CD4-positive, alpha-beta T cell treated with Interleukin-6 for 4 hours (primary cell): ENCODE data around the gene EIF6.
"Not testable (repeated sequence)": the region's sequence is repeated elsewhere in the genome, so short reads cannot be mapped to it uniquely, and the experiment has no call there.

Experiments
- DNase-seq: peaks from one replicate; pipeline ENCODE4 v3.0.0-alpha.2; 2020; ENCODE audit warnings: mixed read lengths

EIF6 gene

GRCh38 chr20:35284267-35284991 is at the start of gene EIF6:
TSS of gene EIF6 (minus strand) at chr20:35284772. CDS start at chr20:35284487, 285 bp downstream.
- peak; percentile 78 for DNase-seq

- DNase-seq: no peak
These were observed 49.0 kb upstream of the EIF6 start for GRCh38 chr20:35333606-35334005.

- no peak for DNase-seq
These were observed 48.1 kb upstream of the EIF6 start for GRCh38 chr20:35332540-35333200.

DNA sequence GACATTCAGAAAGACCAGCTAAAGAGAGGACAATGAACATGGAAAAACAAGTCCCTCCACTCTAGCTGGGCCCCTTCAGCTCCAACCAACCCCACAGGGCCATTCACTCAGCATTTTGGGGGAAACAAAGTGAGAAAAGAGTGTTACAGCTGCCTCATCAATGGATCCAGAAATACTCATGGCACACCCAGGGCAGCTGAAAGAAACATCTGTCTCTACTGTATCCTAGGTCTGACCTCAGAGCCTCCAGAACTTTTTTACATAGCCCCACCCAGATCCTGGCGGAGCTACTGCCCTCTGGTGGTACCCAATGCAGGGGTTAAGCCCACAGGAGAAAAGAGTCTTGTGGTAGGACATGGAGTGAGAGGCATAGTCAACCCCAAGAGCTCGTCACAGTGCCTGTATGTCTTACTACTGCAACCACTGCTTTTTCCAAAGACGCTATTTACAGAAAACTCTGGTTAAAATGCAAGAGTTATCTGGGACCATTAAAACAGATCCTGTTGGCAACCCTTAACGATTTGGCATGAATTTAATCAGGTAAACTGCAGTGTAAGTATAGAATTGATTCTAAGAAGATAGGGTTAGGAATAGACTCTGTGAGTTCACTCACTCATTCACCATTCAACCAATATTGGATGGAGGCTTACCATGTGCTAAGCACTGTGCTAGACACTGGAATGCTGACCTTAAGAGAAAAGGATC is 45.0 kb upstream of the EIF6 start:
- DNase-seq: peak; percentile 33

- DNase-seq: no peak
These were observed 44.1 kb upstream of the EIF6 start for GRCh38 chr20:35328689-35329088.

DNA sequence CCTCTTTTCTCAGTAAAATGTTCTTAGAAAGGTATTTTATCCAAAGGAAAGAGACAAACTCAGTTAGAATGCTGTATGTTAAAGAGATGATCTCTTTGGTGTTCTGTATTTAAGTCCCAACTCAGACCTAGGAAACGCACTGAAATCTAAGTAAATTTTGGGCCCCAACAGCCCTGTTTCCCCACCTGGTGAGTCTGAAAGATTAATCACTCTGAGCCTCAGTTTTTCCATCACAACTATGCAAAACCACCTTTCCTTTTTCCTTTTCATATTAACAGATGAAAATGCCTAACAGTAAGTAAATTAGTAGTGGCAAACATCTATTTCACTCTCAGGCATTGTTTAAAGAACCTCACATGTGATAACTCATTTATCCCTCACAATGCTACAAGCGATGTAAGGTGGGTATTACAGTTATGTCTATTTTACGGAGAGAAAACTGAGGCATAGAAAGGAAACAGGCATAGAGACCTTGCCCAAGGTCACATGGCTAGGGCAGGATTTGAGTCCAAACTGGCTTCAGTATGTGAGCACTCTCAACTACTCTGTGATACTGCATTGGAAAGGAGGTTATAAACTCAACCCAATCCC is 43.6 kb upstream of the EIF6 start:
- DNase-seq: no peak

DNA sequence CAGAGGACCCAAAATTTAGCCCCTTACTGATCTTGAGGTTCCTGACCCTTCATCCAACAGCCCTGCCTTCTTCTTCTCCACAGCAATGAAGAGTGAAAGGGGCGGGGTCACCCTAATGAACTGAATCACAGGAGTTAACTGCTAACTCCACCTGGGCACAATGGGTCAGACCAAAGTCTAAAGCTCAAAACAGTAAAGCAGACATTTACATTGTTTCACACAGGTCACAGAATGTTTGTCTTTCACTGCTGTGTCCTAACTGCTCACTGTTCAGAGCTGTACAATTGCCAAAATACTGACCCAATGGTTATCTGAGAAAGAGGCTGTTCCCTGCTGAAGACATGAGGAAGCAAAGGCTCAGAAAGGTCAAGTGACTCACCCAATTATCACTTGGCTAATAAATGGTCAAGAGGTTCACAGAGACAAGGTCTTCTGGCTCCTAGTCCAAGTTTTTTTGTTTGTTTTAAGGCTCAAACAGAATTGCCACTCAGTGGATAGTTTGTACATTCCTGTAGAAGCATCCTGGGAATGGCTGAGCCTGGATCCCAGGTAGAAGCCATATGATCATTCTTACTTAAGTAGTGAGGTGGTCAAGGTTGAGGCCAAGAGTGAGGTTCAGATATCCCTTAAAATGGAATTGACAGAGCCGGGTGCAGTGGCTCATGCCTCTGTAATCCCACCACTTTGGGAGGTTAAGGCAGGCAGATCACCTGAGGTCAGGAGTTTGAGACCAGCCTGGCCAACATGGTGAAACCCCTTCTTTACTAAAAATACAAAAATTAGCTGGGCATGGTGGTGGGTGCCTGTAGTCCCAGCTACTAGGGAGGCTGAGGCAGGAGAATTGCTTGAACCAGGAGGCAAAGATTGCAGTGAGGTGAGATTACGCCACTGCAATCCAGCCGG is 42.8 kb upstream of the EIF6 start:
- DNase-seq: no peak

GRCh38 chr20:35326740-35327073 is 42.1 kb upstream of the EIF6 start:
- no peak for DNase-seq

DNA sequence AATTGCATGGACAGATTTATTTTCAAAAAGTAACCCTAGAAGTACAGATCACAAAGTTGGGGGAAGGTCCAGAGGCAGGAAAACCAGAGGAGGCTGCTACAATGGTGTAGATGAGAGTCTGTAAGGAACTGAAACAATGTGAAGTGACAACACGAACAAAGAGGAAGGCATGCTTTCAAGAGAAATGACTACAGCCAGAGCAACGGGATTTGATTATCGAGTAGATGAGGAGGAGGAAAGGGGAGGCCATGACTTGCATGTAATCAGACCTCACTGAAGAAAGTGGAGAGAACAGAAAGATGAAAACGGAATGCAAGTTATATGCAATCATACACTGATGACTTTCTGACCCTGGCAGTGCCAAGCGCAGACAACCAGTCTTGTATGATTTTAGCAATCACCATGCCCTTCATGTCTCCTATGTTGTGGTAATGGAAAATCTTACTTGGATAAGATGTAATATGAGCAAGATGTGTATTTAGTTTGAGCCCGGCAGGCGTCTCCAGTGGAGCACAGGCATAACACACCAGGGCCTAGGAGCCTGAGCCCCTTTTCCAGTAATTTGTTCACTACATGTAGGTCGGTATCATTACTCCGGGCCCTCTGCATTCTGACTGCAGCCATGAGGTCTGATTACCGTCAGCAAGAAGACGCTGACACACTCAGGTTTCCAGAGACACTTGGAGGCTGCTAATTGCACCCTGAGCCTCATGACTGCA is 41.6 kb upstream of the EIF6 start:
- DNase-seq: no peak

GRCh38 chr20:35325401-35325800 is 40.8 kb upstream of the EIF6 start:
- no peak for DNase-seq

GRCh38 chr20:35320396-35321126 is 36.0 kb upstream of the EIF6 start:
- DNase-seq: no peak

DNA sequence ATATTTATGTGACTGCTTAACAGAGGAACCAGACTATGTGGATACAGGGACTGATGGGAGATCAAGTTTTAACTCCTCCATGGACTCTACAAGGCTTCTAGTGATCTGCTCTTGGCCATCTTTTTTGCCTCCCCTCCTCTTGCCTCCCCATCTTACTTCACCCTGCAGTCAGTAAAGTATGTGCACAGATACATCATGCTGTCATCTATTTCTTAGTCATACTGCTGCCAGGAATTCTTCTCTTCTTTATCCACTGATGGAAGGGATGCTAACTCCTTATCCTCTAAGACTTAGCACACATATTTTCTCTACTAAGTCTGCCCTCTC is 35.3 kb upstream of the EIF6 start:
- no peak for DNase-seq

DNA sequence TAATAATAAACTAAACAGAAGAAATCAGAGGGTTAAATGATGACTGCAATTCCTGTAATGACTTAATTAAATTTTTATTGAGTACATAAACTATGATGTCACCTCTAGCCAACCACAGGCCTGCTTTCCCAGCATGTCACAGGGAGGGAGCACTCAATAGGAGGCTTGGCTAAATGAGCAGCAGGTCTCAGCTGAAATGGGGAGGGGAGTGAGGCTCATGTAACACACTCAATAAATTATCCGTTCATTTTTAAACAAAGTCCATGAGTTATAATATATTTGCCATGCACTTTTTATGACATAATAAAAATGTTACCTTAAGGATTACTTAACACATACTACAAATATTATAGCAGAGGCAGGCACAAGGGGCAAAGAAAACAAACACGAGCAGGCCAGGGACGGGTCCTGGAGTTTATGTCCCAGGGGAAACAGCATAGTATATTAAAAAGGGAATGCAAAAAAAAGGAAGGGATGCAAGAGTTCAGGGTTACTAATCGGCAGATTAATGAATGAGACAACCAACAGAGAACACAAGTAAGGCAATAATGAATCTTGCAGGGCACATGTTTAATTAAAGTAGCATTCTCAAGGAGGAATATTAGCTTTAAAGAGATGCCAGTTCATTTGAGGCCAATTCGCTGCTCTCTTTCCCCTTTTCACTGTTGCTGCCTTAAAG is 34.8 kb upstream of the EIF6 start:
- no peak for DNase-seq

- DNase-seq: no peak
These were observed 34.1 kb upstream of the EIF6 start for GRCh38 chr20:35318502-35319157.

DNA sequence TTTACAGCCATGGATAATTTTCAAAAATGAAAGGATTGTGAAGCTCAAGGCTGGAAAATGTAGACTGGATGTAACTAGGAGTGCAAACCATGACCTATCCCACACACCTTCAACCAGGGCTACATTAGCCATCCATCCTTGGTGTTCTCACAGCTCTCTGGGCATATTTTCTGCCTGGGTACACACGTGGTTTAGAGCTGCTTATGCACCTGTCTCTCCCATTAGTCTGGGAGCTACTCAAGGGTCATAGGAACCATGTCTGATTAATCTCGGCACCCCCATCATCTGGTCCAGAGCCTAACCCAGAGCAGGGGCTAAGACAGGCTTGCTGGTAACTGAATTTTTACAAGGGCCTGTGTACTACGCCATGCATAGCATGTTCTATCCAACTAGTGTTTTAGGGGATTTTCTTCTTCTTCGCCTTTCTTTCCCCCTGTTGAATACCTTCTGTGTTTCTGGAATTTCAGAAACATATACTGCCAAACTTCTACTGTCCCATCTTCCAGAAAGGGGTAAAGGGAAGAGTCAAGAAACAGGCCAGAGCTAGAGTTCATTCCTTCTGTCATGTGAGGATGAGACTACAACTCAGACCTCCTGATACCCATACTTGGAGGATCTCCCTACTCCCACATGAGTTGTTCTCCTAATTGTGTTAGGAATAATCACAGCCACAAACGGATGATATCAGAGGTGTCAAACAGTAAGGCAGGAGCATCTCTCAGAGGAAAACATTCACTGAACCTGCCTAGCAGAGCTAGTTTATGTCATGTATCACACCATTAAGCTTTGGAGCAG is 33.0 kb upstream of the EIF6 start:
- DNase-seq: no peak

DNA sequence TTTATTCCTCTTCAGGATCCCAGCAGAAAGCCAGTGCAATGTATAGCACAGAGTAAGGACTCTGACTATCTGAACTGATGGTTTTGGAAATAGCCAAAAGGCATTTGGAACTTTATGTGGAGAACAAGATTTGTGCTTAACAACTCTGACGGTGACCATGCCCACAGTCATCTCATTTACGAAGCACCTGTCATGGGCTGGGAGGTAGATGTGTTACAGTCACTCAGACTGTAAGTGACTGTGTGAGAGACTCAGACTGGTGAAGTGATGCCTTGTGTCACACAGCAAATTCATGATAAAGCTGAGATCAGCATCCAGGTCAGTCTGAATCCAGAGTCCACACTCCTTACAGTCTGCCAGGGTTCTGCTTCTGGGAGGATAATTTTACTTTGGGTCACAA is 31.5 kb upstream of the EIF6 start:
- no peak for DNase-seq

DNA sequence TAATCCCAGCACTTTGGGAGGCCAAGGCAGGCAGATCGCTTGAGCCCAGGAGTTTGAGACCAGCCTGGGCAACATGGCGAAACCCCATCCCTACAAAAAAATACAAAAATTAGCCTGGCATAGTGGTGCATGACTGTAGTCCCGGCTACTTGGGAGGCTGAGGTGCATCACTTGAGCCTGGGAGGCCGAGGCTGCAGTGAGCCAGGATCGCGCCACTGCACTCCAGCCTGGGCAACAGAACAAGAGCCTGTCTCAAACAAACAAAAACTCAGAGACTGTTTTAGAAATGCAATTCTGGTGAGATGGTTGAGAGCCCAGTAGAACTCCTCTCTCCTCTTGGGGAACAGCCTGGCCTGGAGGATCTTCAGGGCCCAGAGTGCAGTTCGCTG is 31.1 kb upstream of the EIF6 start:
- not testable (repeated sequence) for DNase-seq

GRCh38 chr20:35314816-35315631 is 30.5 kb upstream of the EIF6 start:
- no peak for DNase-seq

DNA sequence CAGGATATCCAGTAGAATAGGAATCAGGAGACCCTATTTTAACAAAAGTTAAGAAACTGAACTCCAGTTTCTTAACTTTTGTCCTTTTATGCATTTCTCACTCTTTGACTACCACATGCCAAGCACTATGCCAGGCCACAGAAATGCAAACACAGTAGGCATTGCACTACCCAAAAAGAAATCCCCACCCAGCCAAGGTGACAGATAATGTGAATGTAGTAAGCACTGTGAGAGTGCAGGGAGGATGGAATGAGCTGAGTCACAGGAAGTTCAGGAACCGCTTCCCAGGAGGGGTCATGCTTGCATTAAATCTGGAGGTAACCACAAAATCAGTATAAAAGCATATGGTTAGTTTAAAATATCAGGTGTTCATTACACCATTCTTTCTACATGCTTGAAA is 27.7 kb upstream of the EIF6 start:
- no peak for DNase-seq
